Fibroblast of skin of right biceps (primary cell): ENCODE measurements around the gene ATOX1.
A peak's percentile ranks its signal among the peaks of the same experiment; 100 is the strongest.
"Not testable (repeated sequence)": the region's sequence is repeated elsewhere in the genome, so short reads cannot be mapped to it uniquely, and the experiment has no call there.

Experiments
- DNase-seq: peaks from one replicate; pipeline ENCODE4 v3.0.0-alpha.2; 2013

The ATOX1 gene, protein sequence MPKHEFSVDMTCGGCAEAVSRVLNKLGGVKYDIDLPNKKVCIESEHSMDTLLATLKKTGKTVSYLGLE

GRCh38 chr5:151758430-151759241 is at the start of gene ATOX1:
TSS of gene ATOX1 (minus strand) at chr5:151758631. CDS start at chr5:151758551, 80 bp downstream.
- DNase-seq = peak; percentile 87

GRCh38 chr5:151805414-151806223 is 47.2 kb upstream of the ATOX1 start:
- peak; percentile 78 for DNase-seq

- no peak for DNase-seq
Measured at GRCh38 chr5:151800532-151800931, 42.1 kb upstream of the ATOX1 start.

- peak; percentile 21 for DNase-seq
Measured at GRCh38 chr5:151799407-151799806, 41.0 kb upstream of the ATOX1 start.

DNA sequence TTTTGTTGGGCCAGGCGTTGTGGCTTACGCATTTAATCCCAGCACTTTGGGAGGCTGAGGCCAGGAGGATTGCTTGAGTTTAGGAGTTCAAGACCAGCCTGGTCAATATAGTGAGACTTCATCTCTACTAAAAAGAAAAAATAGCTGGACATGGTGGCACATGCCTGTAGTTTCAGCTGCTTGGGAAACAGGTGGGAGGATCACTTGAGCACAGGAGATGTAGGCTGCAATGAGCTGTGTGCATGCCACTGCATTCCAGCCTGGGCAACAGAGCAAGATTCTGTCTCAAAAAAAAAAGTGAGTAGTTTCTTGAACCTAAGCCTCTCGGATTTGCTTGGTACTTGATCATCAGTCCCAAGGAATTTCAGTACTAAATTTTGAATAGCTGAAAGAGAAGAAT is 40.2 kb upstream of the ATOX1 start:
- no peak for DNase-seq

GRCh38 chr5:151795426-151795825 is 37.0 kb upstream of the ATOX1 start:
- DNase-seq = no peak

- DNase-seq = no peak
Measured at GRCh38 chr5:151793358-151793757, 34.9 kb upstream of the ATOX1 start.

DNA sequence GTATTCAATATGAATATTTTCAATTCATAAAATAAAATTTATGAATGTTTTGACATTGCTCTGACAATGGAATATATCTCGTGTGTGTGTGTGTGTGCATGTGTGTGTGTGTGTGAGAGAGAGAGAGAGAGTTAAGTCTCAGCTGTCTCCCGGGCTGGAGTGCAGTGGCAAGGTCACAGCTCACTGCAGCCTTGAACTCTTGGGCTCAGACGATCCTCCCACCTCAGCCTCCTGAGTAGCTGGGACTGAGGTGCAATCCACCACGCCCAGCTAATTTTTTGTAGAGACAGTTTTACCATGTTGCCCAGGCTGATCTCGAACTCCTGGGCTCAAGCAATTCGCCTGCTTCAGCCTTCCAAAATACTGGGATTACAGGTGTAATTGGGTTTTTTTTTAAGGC is 29.4 kb upstream of the ATOX1 start:
- no peak for DNase-seq

GRCh38 chr5:151786468-151786867 is 28.0 kb upstream of the ATOX1 start:
- DNase-seq = no peak

DNA sequence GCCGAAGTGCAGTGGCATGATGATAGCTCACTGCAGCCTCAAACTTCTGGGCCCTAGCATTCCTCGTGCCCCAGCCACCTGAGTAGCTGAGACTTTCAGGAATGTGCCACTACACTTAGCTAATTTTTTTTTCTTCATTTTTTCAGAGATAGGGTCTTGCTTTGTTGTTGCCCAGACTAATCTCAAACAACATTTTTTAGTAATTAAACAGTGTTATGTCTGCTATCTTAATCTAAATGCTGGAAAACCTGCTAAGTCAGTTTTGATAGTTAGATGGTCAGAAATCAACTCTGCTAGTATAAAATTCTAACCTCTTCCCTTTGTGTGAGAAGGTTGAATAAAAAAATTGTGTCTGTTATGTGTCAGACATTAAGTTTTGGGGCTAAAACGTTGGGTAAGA is 25.7 kb upstream of the ATOX1 start:
- DNase-seq = no peak

- not testable (repeated sequence) for DNase-seq
Measured at GRCh38 chr5:151783664-151784063, 25.2 kb upstream of the ATOX1 start.

GRCh38 chr5:151781201-151781600 is 22.8 kb upstream of the ATOX1 start:
- DNase-seq = no peak

- DNase-seq = no peak
Measured at GRCh38 chr5:151780348-151780747, 21.9 kb upstream of the ATOX1 start.

- no peak for DNase-seq
Measured at GRCh38 chr5:151779531-151780125, 21.2 kb upstream of the ATOX1 start.

GRCh38 chr5:151775025-151775606 is 16.7 kb upstream of the ATOX1 start:
- no peak for DNase-seq

GRCh38 chr5:151773951-151774350 is 15.5 kb upstream of the ATOX1 start:
- no peak for DNase-seq

DNA sequence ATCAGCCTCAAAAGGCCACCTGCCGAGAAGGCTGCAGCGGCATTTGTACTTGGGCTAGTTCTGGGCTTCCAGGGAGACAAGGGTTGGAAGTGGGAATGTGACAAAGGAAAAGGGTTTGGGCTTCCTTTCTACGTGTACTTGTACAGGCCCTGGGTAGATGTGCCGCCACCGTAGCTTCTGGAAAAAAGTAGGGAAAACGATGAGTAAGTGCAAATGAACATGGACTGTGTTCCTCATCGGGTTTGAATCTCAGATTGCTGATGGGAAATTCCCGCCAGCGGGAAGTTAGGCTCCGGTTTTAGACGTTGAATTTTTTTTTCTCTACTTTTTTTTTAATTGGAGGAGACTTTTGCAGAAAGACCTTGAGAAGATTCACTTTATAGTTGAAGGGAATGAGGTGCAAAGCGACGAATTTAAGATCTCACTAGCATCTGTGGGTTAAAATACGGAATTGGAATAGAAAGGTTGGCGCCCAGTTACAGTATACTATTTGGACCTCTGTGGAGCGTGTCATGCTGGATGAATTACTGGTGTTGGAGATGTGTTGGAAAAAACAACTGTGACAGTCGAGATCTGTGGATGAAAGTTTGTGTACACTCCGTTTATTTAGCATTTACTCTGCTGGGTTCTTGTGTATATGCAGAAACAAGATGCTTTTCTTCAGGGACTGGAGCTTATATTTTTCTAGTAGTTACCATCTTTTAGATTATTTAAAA is 14.6 kb upstream of the ATOX1 start:
- DNase-seq = peak; percentile 47

GRCh38 chr5:151772029-151772845 is 13.8 kb upstream of the ATOX1 start:
- DNase-seq = peak; percentile 18

- DNase-seq = peak; percentile 100
Measured at GRCh38 chr5:151771259-151772028, 13.0 kb upstream of the ATOX1 start, which contains the start of gene G3BP1. TSS of gene G3BP1 (plus strand) at chr5:151771954. CDS start at chr5:151786621, 14,667 bp downstream.
